ENCODE data around the gene RSU1.

RSU1 gene

GRCh38 chr10:16662923-16663322, 154.3 kb downstream of the RSU1 start:
- no peak for DNase-seq

- no peak for DNase-seq
Measured at GRCh38 chr10:16656895-16657294, 160.3 kb downstream of the RSU1 start.

GRCh38 chr10:16653224-16653623, 164.0 kb downstream of the RSU1 start:
- no peak for DNase-seq

- no peak for DNase-seq
Measured at GRCh38 chr10:16652154-16652553, 165.1 kb downstream of the RSU1 start.

GRCh38 chr10:16649757-16650156, 167.5 kb downstream of the RSU1 start:
- DNase-seq, result no peak

- DNase-seq, result no peak
Measured at GRCh38 chr10:16648366-16648765, 168.9 kb downstream of the RSU1 start.

- no peak for DNase-seq
Measured at GRCh38 chr10:16646181-16647059, 170.8 kb downstream of the RSU1 start.

GRCh38 chr10:16644146-16644545, 173.1 kb downstream of the RSU1 start:
- DNase-seq, result no peak

- DNase-seq, result no peak
Measured at GRCh38 chr10:16643502-16643901, 173.7 kb downstream of the RSU1 start.

GRCh38 chr10:16640153-16640552, 177.1 kb downstream of the RSU1 start:
- DNase-seq, result no peak

GRCh38 chr10:16639471-16639870, 177.8 kb downstream of the RSU1 start:
- DNase-seq, result no peak

- no peak for DNase-seq
Measured at GRCh38 chr10:16632996-16633395, 184.2 kb downstream of the RSU1 start.

- DNase-seq, result no peak
Measured at GRCh38 chr10:16626697-16627096, 190.5 kb downstream of the RSU1 start.

- no peak for DNase-seq
Measured at GRCh38 chr10:16612981-16613355, 204.3 kb downstream of the RSU1 start.

GRCh38 chr10:16612115-16612980, 204.9 kb downstream of the RSU1 start:
- DNase-seq, result no peak

- no peak for DNase-seq
Measured at GRCh38 chr10:16611037-16611436, 206.2 kb downstream of the RSU1 start.

- DNase-seq, result no peak
Measured at GRCh38 chr10:16609211-16609610, 208.0 kb downstream of the RSU1 start.

GRCh38 chr10:16606923-16607322, 210.3 kb downstream of the RSU1 start:
- no peak for DNase-seq

GRCh38 chr10:16606421-16606820, 210.8 kb downstream of the RSU1 start:
- no peak for DNase-seq

GRCh38 chr10:16603308-16603707, 213.9 kb downstream of the RSU1 start:
- no peak for DNase-seq

GRCh38 chr10:16602104-16602775, 215.0 kb downstream of the RSU1 start:
- DNase-seq, result no peak

- no peak for DNase-seq
Measured at GRCh38 chr10:16599662-16600061, 217.6 kb downstream of the RSU1 start.

- no peak for DNase-seq
Measured at GRCh38 chr10:16597656-16598055, 219.6 kb downstream of the RSU1 start.
